B cell (primary cell): ENCODE data around the gene HSPD1. TPM values are rescaled to one million over a fixed set of nuclear protein-coding genes. Genes with fewer than 3 reads are reported as not detected.

ENCODE experiments used
- ATAC-seq: fragments of 200-7000 bp; cut with Tn5 transposase; one replicate; pipeline ENCODE4 v1.10.0; 2021; ENCODE audit warnings: low read depth, mild to moderate bottlenecking, moderate number of reproducible peaks, moderate library complexity
- CTCF ChIA-PET: fragments of 350-600 bp; sonication (Branson Sonifier 250); formaldehyde crosslinking; loops from one replicate; lab custom pipeline; 2021; ENCODE audit warnings: antibody characterized with exemption, inconsistent platforms; lab: Charles Lee
- POLR2A ChIA-PET: fragments of 350-600 bp; sonication (Branson Sonifier 250); formaldehyde crosslinking; loops from one replicate; lab custom pipeline; 2021; ENCODE audit warnings: antibody characterized with exemption; lab: Charles Lee
- DNase-seq: peaks from one replicate; pipeline ENCODE4 v3.0.0; 2013
- H2AFZ ChIP-seq: 2 replicates; pipeline ENCODE4 v1.6.1; 2012; ENCODE audit warnings: mild to moderate bottlenecking, low read depth, low read length; ENCODE audit not compliant: insufficient read depth, poor library complexity, severe bottlenecking
- H3K27ac ChIP-seq, 2 donors: 1 replicate in 1 of 2; 2 replicates in 1 of 2; pipeline ENCODE4 v1.5.1; 2012 to 2013; ENCODE audit warnings: low read length in 2 of 2, mild to moderate bottlenecking in 2 of 2, moderate library complexity in 1 of 2
- H3K27me3 ChIP-seq, 4 experiments: fragments of 200-600 bp in 1 of 4; sonication (generic) in 1 of 4; replicated peaks in 1 of 4; 1 replicate in 2 of 4; 2 replicates in 2 of 4; pipeline versions ENCODE4 v1.6.1 to v1.7.0; 2013 to 2016; ENCODE audit warnings: low read length in 3 of 4, mild to moderate bottlenecking in 2 of 4, mixed read lengths in 1 of 4, moderate library complexity in 1 of 4; ENCODE audit not compliant: insufficient read depth in 4 of 4, control insufficient read depth in 3 of 4; ENCODE audit errors: control extremely low read depth in 1 of 4
- H3K36me3 ChIP-seq, 2 experiments: replicated peaks in 1 of 2; 1 replicate in 1 of 2; 2 replicates in 1 of 2; pipeline versions ENCODE4 v1.6.1 to v1.7.1; 2013; ENCODE audit warnings: low read length in 1 of 2; ENCODE audit not compliant: insufficient read depth in 2 of 2, control insufficient read depth in 1 of 2; ENCODE audit errors: control extremely low read depth in 1 of 2, extremely low read depth in 1 of 2
- H3K4me1 ChIP-seq, 2 donors: fragments of 200-600 bp in 1 of 2; sonication (generic) in 1 of 2; 1 replicate in 1 of 2; 2 replicates in 1 of 2; pipeline versions ENCODE4 v1.5.1 to v1.6.1; 2013 to 2017; ENCODE audit warnings: low read length in 2 of 2; ENCODE audit not compliant: control insufficient read depth in 2 of 2, insufficient read depth in 2 of 2
- H3K4me2 ChIP-seq: replicated peaks from 2 replicates; pipeline ENCODE3; 2012; ENCODE audit warnings: mild to moderate bottlenecking, low read depth, low read length; ENCODE audit not compliant: poor library complexity, severe bottlenecking
- H3K4me3 ChIP-seq, 5 experiments: fragments of 200-600 bp in 1 of 5; sonication (generic) in 1 of 5; 1 replicate in 3 of 5; 2 replicates in 2 of 5; pipeline versions ENCODE4 v1.5.1 to v1.7.0; 2011 to 2016; ENCODE audit warnings: low read length in 4 of 5, mild to moderate bottlenecking in 4 of 5, low read depth in 2 of 5, control low read depth in 1 of 5, moderate library complexity in 1 of 5; ENCODE audit not compliant: insufficient read depth in 1 of 5; ENCODE audit errors: control extremely low read depth in 1 of 5, extremely low read depth in 1 of 5
- H3K79me2 ChIP-seq: fragments of 200-600 bp; sonication (generic); one replicate; pipeline ENCODE4 v1.6.0; 2016; ENCODE audit warnings: low read length; ENCODE audit not compliant: control insufficient read depth, insufficient read depth
- H3K9ac ChIP-seq: fragments of 200-600 bp; sonication (generic); 2 replicates; pipeline ENCODE4 v1.6.1; 2017; ENCODE audit warnings: mild to moderate bottlenecking, low read length, moderate library complexity
- H3K9me3 ChIP-seq, 3 donors: one replicate each; pipeline versions ENCODE4 v1.6.1 to v1.7.1; 2013; ENCODE audit warnings: low read length in 2 of 3; ENCODE audit not compliant: control insufficient read depth in 2 of 3, insufficient read depth in 1 of 3; ENCODE audit errors: control extremely low read depth in 1 of 3
- H4K20me1 ChIP-seq: 2 replicates; pipeline ENCODE4 v1.6.0; 2012; ENCODE audit warnings: mild to moderate bottlenecking, low read length; ENCODE audit not compliant: insufficient read depth, control insufficient read depth, poor library complexity, severe bottlenecking
- H3K27ac Mint-ChIP-seq: one replicate; pipeline ENCODE4 v1.8.0; 2021; ENCODE audit warnings: mixed read lengths
- H3K27me3 Mint-ChIP-seq: one replicate; pipeline ENCODE4 v1.8.0; 2021; ENCODE audit warnings: mixed read lengths
- H3K4me1 Mint-ChIP-seq: one replicate; pipeline ENCODE4 v1.8.0; 2021; ENCODE audit warnings: mixed read lengths
- H3K4me3 Mint-ChIP-seq: one replicate; pipeline ENCODE4 v1.8.0; 2021; ENCODE audit warnings: mixed read lengths
- H3K9me3 Mint-ChIP-seq: one replicate; pipeline ENCODE4 v1.8.0; 2022; ENCODE audit warnings: mixed read lengths; ENCODE audit not compliant: insufficient read depth
- EZH2 ChIP-seq: IDR thresholded peaks from 2 replicates; pipeline ENCODE4 v1.6.1; 2012; ENCODE audit warnings: borderline replicate concordance, low read depth, mild to moderate bottlenecking, moderate library complexity, low read length; ENCODE audit not compliant: insufficient read depth, poor library complexity, severe bottlenecking
- WGBS: methylation state at CpG from one replicate; pipeline ENCODE4 v1.1.5; 2013; ENCODE audit warnings: missing lambda C conversion rate; ENCODE audit not compliant: insufficient coverage; 5-methylcytosine and 5-hydroxymethylcytosine counted together
- intact Hi-C: fragments of 100-400 bp; cut with micrococcal nuclease; formaldehyde crosslinking; loops from one replicate; pipeline ENCODE4 v1.10.0; 2022
- polyA plus RNA-seq: library from polyadenylated mRNA; depleted of rRNA; stranded (reverse); fragments of >200 nt; gene quantifications from 2 replicates; pipeline ENCODE4 v1.2.3, GENCODE V29; 2012
- total RNA-seq, 2 donors: library from RNA; stranded (reverse); fragments of 120-200 nt in 1 of 2; gene quantifications; 1 replicate in 1 of 2; 2 replicates in 1 of 2; pipeline versions ENCODE4 v1.2.3 to v1.2.4, GENCODE V29; 2013 to 2022
- TF ChIP-seq, protein P1 (sequence below): fragments of 200-600 bp; IDR thresholded peaks from one replicate; pipeline ENCODE4 v1.8.0; 2022; ENCODE audit warnings: antibody characterized with exemption, mild to moderate bottlenecking

Gene HSPD1
- total and polyA plus RNA-seq, 2 donors (not counting 1 experiment from before 2014, with no cell fraction given): 46.6 to 112 TPM

GRCh38 chr2:197453914-197454398, 45.7 kb downstream of the HSPD1 start:
- H3K79me2 ChIP-seq: peaks cover 53% of the 10 kb centered on the region
- peak overlapping the region; percentile 99 for H3K27ac Mint-ChIP-seq
- H3K4me1 ChIP-seq: peaks cover 17 to 19% of the 10 kb centered on the region in 2 donors
- peak overlapping the region; percentile 82 to 99 (median 89) for H3K4me3 ChIP-seq
- no CpG with 5 or more reads among the region's 11 CpGs for WGBS
- H3K36me3 ChIP-seq: peaks cover 0 to under 1% of the 10 kb centered on the region in 2 experiments
- TF ChIP-seq, protein P1, sequence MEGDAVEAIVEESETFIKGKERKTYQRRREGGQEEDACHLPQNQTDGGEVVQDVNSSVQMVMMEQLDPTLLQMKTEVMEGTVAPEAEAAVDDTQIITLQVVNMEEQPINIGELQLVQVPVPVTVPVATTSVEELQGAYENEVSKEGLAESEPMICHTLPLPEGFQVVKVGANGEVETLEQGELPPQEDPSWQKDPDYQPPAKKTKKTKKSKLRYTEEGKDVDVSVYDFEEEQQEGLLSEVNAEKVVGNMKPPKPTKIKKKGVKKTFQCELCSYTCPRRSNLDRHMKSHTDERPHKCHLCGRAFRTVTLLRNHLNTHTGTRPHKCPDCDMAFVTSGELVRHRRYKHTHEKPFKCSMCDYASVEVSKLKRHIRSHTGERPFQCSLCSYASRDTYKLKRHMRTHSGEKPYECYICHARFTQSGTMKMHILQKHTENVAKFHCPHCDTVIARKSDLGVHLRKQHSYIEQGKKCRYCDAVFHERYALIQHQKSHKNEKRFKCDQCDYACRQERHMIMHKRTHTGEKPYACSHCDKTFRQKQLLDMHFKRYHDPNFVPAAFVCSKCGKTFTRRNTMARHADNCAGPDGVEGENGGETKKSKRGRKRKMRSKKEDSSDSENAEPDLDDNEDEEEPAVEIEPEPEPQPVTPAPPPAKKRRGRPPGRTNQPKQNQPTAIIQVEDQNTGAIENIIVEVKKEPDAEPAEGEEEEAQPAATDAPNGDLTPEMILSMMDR: no peak
- no peak for TF ChIP-seq EZH2
- ChIA-PET POLR2A (interaction anchor here (1.9 to 2.0 kb wide), 2 partner anchors 19 to 45 kb away, joined by 19 to 27 read pairs; partner anchors contain the start of genes HSPD1, HSPE1 and SF3B1), CTCF (no interaction called here)
- no peaks in the 10 kb centered on the region for H3K27me3 Mint-ChIP-seq
- peak; percentile 16 for ATAC-seq
- H3K9ac ChIP-seq: peak overlapping the region; percentile 90
- peak overlapping the region; percentile 79 for H2AFZ ChIP-seq
- peak overlapping the region; percentile 95 to 96 for H3K27ac ChIP-seq
- H4K20me1 ChIP-seq: peaks cover 16% of the 10 kb centered on the region
- intact Hi-C loops: loop anchor here (1.0 kb wide), 5 partner anchors 19 to 528 kb away; partner anchors contain the start of genes HSPE1, MARS2, MOB4 and PGAP1
- peak overlapping the region; percentile 79 for H3K4me2 ChIP-seq
- H3K4me1 Mint-ChIP-seq: peaks cover 43% of the 10 kb centered on the region
- H3K4me3 Mint-ChIP-seq: peak overlapping the region; percentile 99
- no peaks in the 10 kb centered on the region for H3K27me3 ChIP-seq
- H3K9me3 ChIP-seq: peaks cover 0 to 3% (median 0%) of the 10 kb centered on the region in 3 donors
- H3K9me3 Mint-ChIP-seq: no peaks in the 10 kb centered on the region
- DNase-seq: no peak
